HG03060 (cell line): ENCODE results near the gene TOR3A.

Experiments
- ATAC-seq: cut with Tn5 transposase; IDR thresholded peaks from one replicate; pipeline ENCODE4 v1.9.1; 2021; ENCODE audit warnings: low read depth, moderate number of reproducible peaks; ENCODE audit not compliant: unreplicated experiment

Gene TOR3A

DNA sequence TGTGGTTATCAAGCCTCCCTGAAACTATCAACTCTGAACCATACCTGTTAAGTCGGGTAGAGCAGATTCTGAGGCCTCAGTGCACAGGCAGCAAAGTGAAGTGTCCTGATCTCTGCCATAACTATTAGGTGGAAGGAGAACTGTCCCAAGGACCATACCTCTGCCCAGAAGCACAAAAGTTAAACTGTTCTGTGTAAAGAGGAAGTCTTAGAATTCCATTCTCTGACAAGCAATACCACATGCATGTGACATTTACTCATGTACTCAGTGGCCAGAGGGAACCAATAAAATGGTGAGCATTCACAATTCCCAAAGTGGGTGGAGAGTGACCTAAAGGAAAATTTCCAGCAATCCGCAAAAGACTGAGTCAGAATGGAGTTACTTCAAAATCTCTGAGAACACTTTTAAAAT, 61.0 kb downstream of the TOR3A start:
- ATAC-seq, result no peak

GRCh38 chr1:179143322-179143721, 61.5 kb downstream of the TOR3A start:
- no peak for ATAC-seq

- no peak for ATAC-seq
Measured at GRCh38 chr1:179144626-179145025, 62.8 kb downstream of the TOR3A start.

DNA sequence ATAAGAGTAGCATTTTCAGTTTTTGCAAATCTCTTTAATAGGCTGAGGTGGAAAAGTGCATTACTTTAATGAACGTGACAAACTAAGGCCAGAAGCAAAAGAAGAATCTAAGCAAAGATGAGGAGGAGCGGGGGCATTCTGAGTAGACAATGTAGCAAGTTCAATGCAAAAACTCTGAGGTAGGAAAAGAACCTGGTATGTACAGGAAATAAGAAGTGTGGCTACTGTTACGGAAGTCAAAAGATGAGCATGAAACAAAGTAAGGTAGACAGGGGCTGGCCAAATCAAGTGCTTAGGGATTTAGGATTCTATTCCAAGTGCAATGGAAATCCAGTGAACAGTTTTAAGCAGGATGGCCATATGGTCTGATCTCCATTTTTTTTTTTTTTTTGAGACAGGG, 63.7 kb downstream of the TOR3A start:
- no peak for ATAC-seq
